Measurements from ENCODE around the gene PCDHB4.
"Not testable (repeated sequence)": the region's sequence is repeated elsewhere in the genome, so short reads cannot be mapped to it uniquely, and the experiment has no call there.

PCDHB4 gene

DNA sequence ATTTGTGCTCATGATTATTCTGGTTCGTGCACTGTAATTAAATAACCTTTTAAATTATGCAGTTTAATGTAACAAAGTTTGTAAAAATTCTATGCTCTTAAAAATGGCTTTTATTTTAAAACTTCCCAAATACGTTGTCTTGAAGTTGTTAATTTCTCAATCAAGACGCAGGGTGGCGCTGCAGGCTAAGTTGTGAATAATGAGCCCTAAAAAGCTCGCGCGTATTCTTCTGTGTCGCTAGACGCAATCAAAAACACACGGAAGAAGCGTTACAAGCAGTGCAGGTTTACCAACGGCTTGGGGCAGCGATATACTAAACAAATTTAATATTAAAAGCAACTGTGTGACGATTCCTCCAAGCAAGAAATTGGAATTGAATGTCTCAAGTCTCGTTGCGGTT, at the start of gene PCDHB4:
Gene PCDHB4 (plus strand): TSS at position 256 of the 400 bp plus-strand sequence. CDS start 181 bp downstream, outside the sequence.
- DNase-seq (ENCODE audit: low spot score) = no peak

GRCh38 chr5:141077826-141078225, 43.8 kb upstream of the PCDHB4 start:
- no peak for DNase-seq (ENCODE audit: low spot score)

DNA sequence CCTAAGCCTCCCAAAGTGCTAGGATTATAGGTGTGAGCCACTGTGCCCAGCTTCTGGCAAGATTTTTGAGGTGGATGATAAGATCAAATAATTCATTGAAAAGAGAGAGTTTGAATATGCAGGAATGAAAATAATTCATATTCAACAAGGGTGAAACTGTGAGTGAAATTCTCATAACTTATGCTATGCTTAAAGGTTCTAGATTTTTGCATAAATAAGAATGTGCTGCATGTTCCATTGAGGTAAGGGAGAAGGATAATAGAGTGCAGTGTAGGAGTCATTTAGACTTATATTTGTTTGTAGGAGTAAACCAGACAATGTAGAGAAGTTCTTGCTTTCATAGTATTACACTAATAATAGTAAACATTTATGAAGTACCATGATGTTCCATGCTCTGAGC, 39.4 kb upstream of the PCDHB4 start:
- DNase-seq (ENCODE audit: low spot score) = no peak

DNA sequence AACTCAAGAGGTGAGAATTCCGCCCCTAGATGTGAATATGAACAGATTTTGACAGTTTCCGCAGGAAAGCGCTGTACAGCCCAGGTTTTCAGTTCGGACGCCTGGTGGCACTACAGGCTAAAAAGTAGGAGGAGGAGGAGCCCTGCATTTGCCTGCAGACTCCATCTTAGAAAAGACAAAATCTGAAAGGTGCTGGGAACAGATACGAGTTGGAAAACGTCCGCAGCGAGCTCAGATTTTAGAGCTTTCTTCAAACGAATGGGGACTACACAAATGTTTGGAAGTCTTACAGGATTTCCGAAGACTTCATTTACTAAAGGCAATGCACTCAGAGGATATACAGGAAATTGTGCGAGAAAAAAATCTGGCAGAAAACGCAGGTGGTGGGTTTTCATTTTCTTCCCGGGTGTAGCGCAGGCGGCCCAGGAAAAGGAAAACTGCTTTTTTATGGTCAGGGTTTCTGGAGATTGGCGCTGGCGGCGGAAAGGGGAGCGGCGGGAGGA, 37.1 kb upstream of the PCDHB4 start:
- peak; percentile 57 for DNase-seq (ENCODE audit: low spot score)

DNA sequence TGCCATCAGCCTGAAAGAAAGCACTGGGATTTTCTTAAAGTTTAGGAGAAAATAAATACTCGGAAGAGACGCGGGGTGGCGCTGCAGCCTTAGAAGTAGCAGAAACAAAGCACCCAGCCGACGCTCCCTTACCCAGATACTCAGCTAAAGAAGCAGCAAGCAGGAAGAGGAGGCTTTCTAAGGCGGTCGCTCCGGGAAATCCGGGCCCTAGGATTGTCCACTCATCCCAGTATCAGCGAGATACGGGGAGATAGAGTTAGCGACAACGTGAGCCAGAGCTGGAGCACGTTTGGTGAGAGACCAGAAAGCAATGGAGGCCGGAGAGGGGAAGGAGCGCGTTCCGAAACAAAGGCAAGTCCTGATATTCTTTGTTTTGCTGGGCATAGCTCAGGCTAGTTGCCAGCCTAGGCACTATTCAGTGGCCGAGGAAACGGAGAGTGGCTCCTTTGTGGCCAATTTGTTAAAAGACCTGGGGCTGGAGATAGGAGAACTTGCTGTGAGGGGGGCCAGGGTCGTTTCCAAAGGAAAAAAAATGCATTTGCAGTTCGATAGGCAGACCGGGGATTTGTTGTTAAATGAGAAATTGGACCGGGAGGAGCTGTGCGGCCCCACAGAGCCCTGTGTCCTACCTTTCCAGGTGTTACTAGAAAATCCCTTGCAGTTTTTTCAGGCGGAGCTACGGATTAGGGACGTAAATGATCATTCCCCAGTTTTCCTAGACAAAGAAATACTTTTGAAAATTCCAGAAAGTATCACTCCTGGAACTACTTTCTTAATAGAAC, 26.9 kb upstream of the PCDHB4 start, which contains the start of gene PCDHB2:
Gene PCDHB2 (plus strand): TSS at position 135 of the 782 bp plus-strand sequence. CDS start 176 bp downstream, at position 311.
- DNase-seq (ENCODE audit: low spot score) = peak; percentile 65

DNA sequence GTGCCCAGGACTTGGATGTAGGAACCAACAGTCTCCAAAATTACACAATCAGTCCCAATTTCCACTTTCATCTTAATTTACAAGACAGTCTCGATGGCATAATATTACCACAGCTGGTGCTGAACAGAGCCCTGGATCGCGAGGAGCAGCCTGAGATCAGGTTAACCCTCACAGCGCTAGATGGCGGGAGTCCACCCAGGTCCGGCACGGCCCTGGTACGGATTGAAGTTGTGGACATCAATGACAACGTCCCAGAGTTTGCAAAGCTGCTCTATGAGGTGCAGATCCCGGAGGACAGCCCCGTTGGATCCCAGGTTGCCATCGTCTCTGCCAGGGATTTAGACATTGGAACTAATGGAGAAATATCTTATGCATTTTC, 26.4 kb upstream of the PCDHB4 start:
- no peak for DNase-seq (ENCODE audit: low spot score)

GRCh38 chr5:141096181-141096580, 25.4 kb upstream of the PCDHB4 start:
- not testable (repeated sequence) for DNase-seq (ENCODE audit: low spot score)

DNA sequence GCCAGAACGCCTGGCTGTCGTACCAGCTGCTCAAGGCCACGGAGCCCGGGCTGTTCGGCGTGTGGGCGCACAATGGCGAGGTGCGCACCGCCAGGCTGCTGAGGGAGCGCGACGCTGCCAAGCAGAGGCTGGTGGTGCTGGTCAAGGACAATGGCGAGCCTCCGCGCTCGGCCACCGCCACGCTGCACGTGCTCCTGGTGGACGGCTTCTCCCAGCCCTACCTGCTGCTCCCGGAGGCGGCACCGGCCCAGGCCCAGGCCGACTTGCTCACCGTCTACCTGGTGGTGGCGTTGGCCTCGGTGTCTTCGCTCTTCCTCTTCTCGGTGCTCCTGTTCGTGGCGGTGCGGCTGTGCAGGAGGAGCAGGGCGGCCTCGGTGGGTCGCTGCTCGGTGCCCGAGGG, 25.0 kb upstream of the PCDHB4 start:
- not testable (repeated sequence) for DNase-seq (ENCODE audit: low spot score)

DNA sequence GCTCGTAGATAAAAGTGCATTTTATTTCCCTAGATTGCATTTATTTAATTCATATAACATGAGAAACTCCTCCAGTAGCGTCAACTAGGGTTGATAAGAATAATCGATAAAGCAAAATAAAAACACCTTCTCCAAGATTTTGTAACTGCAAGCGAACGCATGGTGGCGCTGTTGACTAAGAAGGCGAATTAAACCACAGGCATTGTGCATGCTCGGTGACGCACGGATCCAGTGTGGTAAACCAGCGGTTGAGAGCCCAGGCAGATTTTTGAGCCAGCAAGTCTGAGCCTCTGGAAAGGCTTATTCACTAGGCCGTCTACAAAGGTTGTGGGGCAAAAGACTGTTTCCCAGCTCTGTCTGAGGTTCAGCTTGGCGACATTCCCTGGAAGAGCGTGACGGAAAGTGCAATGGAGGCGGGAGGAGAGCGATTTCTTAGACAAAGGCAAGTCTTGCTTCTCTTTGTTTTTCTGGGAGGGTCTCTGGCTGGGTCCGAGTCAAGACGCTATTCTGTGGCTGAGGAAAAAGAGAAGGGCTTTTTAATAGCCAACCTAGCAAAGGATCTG, 21.3 kb upstream of the PCDHB4 start, which contains the start of gene PCDHB3:
Gene PCDHB3 (plus strand): TSS at position 231 of the 563 bp plus-strand sequence. CDS start 177 bp downstream, at position 408.
- DNase-seq (ENCODE audit: low spot score) = peak; percentile 77

GRCh38 chr5:141101059-141101458, 20.6 kb upstream of the PCDHB4 start:
- no peak for DNase-seq (ENCODE audit: low spot score)

- not testable (repeated sequence) for DNase-seq (ENCODE audit: low spot score)
Measured at GRCh38 chr5:141102070-141102469, 19.5 kb upstream of the PCDHB4 start.

- not testable (repeated sequence) for DNase-seq (ENCODE audit: low spot score)
Measured at GRCh38 chr5:141102471-141102870, 19.1 kb upstream of the PCDHB4 start.

GRCh38 chr5:141105350-141105749, 16.3 kb upstream of the PCDHB4 start:
- no peak for DNase-seq (ENCODE audit: low spot score)

DNA sequence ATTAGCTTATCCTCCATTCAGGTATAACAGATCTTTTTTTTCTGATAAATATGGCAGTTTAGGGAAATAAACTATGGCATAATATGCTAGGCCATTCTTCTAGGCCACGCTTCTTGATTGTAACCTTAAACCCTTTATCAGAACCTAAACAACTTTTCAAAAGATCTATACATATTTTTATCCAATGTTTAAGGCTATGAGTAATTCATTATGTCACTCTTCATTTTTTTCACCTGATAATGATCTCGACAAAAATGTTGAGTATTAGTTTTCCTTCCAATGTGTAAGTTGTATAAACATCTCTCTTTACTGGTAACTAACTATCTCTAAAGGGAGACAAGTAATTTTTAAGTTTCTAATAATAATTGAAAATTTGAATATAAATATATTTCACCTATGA, 2.4 kb upstream of the PCDHB4 start:
- DNase-seq (ENCODE audit: low spot score) = no peak

DNA sequence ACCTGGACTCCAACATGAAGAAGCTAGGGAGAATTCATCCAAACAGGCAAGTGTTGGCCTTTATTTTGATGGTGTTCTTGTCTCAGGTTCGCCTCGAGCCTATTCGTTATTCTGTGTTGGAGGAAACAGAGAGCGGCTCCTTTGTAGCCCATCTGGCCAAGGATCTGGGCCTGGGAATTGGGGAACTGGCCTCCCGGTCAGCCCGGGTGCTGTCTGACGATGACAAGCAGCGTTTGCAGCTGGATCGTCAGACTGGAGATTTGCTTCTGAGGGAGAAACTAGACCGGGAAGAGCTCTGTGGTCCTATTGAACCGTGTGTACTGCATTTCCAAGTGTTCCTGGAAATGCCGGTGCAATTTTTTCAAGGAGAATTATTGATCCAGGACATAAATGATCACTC, 367 bp downstream of the PCDHB4 start:
- DNase-seq (ENCODE audit: low spot score) = no peak

GRCh38 chr5:141123396-141124135, 1.9 kb downstream of the PCDHB4 start:
- not testable (repeated sequence) for DNase-seq (ENCODE audit: low spot score)

- DNase-seq (ENCODE audit: low spot score) = no peak
Measured at GRCh38 chr5:141127305-141127704, 5.7 kb downstream of the PCDHB4 start.

DNA sequence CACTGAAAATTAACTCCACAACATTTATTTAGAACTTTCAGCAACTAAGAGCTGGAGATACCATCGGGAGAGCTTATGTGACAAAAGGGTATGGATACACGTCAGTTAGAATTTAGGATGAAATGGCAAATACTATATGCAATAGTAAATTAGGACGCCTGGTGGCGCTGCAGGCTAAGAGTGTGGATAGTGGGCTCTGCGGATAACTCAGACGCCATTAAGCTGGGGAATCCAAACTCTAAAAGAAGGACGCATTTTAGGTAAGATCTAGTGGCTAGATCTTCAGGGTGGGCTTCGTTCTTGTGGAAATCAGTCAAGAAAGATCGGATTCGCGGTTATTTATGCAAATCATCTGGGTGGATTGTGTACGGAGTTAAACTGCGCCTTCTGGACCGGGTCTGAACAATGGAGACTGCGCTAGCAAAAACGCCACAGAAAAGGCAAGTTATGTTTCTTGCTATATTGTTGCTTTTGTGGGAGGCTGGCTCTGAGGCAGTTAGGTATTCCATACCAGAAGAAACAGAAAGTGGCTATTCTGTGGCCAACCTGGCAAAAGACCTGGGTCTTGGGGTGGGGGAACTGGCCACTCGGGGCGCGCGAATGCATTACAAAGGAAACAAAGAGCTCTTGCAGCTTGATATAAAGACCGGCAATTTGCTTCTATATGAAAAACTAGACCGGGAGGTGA, 13.6 kb downstream of the PCDHB4 start, which contains the start of gene PCDHB5:
Gene PCDHB5 (plus strand): TSS at position 177 of the 688 bp plus-strand sequence. CDS start 229 bp downstream, at position 406.
- peak; percentile 61 for DNase-seq (ENCODE audit: low spot score)

GRCh38 chr5:141135718-141136266, 14.2 kb downstream of the PCDHB4 start:
- DNase-seq (ENCODE audit: low spot score) = no peak

GRCh38 chr5:141137346-141137745, 15.7 kb downstream of the PCDHB4 start:
- DNase-seq (ENCODE audit: low spot score) = not testable (repeated sequence)

GRCh38 chr5:141149812-141150211, 28.2 kb downstream of the PCDHB4 start, which contains the start of gene PCDHB6:
Gene PCDHB6 (plus strand): TSS chr5:141150057. CDS start chr5:141150258, 201 bp downstream.
- DNase-seq (ENCODE audit: low spot score) = peak; percentile 54

All from AG08396 (cell line).